ENCODE results near the gene PKP3.

Gene PKP3

DNA sequence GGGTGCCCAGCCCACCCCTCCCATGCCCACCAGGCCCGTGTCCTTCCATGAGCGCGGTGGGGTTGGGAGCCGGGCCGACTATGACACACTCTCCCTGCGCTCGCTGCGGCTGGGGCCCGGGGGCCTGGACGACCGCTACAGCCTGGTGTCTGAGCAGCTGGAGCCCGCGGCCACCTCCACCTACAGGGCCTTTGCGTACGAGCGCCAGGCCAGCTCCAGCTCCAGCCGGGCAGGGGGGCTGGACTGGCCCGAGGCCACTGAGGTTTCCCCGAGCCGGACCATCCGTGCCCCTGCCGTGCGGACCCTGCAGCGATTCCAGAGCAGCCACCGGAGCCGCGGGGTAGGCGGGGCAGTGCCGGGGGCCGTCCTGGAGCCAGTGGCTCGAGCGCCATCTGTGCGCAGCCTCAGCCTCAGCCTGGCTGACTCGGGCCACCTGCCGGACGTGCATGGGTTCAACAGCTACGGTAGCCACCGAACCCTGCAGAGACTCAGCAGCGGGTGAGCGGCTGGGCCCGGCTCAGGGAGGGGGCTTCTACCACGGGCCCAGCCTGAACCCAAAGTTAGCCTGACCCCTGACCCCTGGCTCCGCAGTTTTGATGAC, 3.0 kb downstream of the PKP3 start:
- no peaks in the 10 kb centered on the region for H4K20me1 ChIP-seq (ENCODE audit: insufficient read depth, low read length)
- no peak overlapping the region for H3K9ac ChIP-seq (ENCODE audit: low read length)
- H3K4me2 ChIP-seq (ENCODE audit: low read depth, low read length), result peak overlapping the region; percentile 41; the same call in 1 of the 2 replicates
- H3K27me3 ChIP-seq (replicated peaks; ENCODE audit: insufficient read depth, low read length), result peaks cover 38% of the 10 kb centered on the region
- no peaks in the 10 kb centered on the region for H3F3A ChIP-seq (ENCODE audit: insufficient read depth, low read length)
- H3K4me1 ChIP-seq (ENCODE audit: low read length), result no peaks in the 10 kb centered on the region
- DNase-seq, result peak; percentile 55
- no peaks in the 10 kb centered on the region for H3K9me2 ChIP-seq (replicated peaks; ENCODE audit: insufficient read depth, low read length)
- no peaks in the 10 kb centered on the region for H3K36me3 ChIP-seq (replicated peaks; ENCODE audit: insufficient read depth, low read length)
- no peaks in the 10 kb centered on the region for H3K9me3 ChIP-seq (replicated peaks; ENCODE audit: insufficient read depth, low read length)
- peak overlapping the region; percentile 22; the same call in 1 of the 2 replicates for H3K4me3 ChIP-seq (ENCODE audit: low read length)
- TF ChIP-seq EZH2 (optimal IDR thresholded peaks at IDR 0.05; ENCODE audit: low read depth, low read length) (no peak), CTCF (IDR thresholded peaks at IDR 0.05; ENCODE audit: low read length) (peak; percentile 45), EZH2phosphoT487 (IDR thresholded peaks at IDR 0.05; ENCODE audit: low read length) (no peak)
- no peak overlapping the region for H3K27ac ChIP-seq (ENCODE audit: low read length)
- no peak overlapping the region for H2AFZ ChIP-seq (ENCODE audit: low read length)
- no peaks in the 10 kb centered on the region for H3K79me2 ChIP-seq (ENCODE audit: low read length)

GRCh38 chr11:398826-399225, 4.8 kb downstream of the PKP3 start:
- no peak overlapping the region for H3K4me3 ChIP-seq (ENCODE audit: low read length)
- no peak overlapping the region for H3K9ac ChIP-seq (ENCODE audit: low read length)
- H3F3A ChIP-seq (ENCODE audit: insufficient read depth, low read length), result no peaks in the 10 kb centered on the region
- no peak overlapping the region for H3K27ac ChIP-seq (ENCODE audit: low read length)
- H3K79me2 ChIP-seq (ENCODE audit: low read length), result no peaks in the 10 kb centered on the region
- no peaks in the 10 kb centered on the region for H4K20me1 ChIP-seq (ENCODE audit: insufficient read depth, low read length)
- H3K27me3 ChIP-seq (replicated peaks; ENCODE audit: insufficient read depth, low read length), result peaks cover 36% of the 10 kb centered on the region
- H3K36me3 ChIP-seq (replicated peaks; ENCODE audit: insufficient read depth, low read length), result no peaks in the 10 kb centered on the region
- H3K9me3 ChIP-seq (replicated peaks; ENCODE audit: insufficient read depth, low read length), result no peaks in the 10 kb centered on the region
- H3K9me2 ChIP-seq (replicated peaks; ENCODE audit: insufficient read depth, low read length), result no peaks in the 10 kb centered on the region
- no peak overlapping the region for H3K4me2 ChIP-seq (ENCODE audit: low read depth, low read length)
- H3K4me1 ChIP-seq (ENCODE audit: low read length), result no peaks in the 10 kb centered on the region
- H2AFZ ChIP-seq (ENCODE audit: low read length), result no peak overlapping the region
- no peak for DNase-seq
- TF ChIP-seq EZH2phosphoT487 (IDR thresholded peaks at IDR 0.05; ENCODE audit: low read length) (no peak), EZH2 (optimal IDR thresholded peaks at IDR 0.05; ENCODE audit: low read depth, low read length) (no peak), CTCF (IDR thresholded peaks at IDR 0.05; ENCODE audit: low read length) (no peak)

DNA sequence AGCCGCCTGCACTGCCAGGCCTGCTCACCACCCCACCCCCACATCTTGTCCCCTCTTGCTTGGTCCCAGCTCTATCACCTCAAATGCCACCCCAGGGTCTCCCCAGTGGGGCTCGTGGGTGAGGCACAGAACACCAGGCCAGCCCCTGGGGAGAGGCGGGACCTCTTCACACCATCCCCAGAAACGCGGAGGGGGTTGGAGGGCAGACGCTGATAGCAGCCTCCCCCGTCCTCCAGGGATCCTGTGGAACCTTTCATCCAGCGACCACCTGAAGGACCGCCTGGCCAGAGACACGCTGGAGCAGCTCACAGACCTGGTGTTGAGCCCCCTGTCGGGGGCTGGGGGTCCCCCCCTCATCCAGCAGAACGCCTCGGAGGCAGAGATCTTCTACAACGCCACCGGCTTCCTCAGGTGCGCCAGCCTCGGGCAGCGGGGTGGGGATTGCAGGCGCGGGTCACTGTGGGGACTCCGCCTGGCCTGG, 5.8 kb downstream of the PKP3 start:
- H3K4me3 ChIP-seq (ENCODE audit: low read length), result no peak overlapping the region
- peaks cover 36% of the 10 kb centered on the region for H3K27me3 ChIP-seq (replicated peaks; ENCODE audit: insufficient read depth, low read length)
- H3K9ac ChIP-seq (ENCODE audit: low read length), result no peak overlapping the region
- no peak overlapping the region for H2AFZ ChIP-seq (ENCODE audit: low read length)
- DNase-seq, result no peak
- H4K20me1 ChIP-seq (ENCODE audit: insufficient read depth, low read length), result no peaks in the 10 kb centered on the region
- H3F3A ChIP-seq (ENCODE audit: insufficient read depth, low read length), result no peaks in the 10 kb centered on the region
- H3K4me2 ChIP-seq (ENCODE audit: low read depth, low read length), result no peak overlapping the region
- H3K27ac ChIP-seq (ENCODE audit: low read length), result no peak overlapping the region
- no peaks in the 10 kb centered on the region for H3K79me2 ChIP-seq (ENCODE audit: low read length)
- H3K36me3 ChIP-seq (replicated peaks; ENCODE audit: insufficient read depth, low read length), result no peaks in the 10 kb centered on the region
- H3K4me1 ChIP-seq (ENCODE audit: low read length), result no peaks in the 10 kb centered on the region
- no peaks in the 10 kb centered on the region for H3K9me2 ChIP-seq (replicated peaks; ENCODE audit: insufficient read depth, low read length)
- no peaks in the 10 kb centered on the region for H3K9me3 ChIP-seq (replicated peaks; ENCODE audit: insufficient read depth, low read length)
- no peak for TF ChIP-seq EZH2phosphoT487 (IDR thresholded peaks at IDR 0.05; ENCODE audit: low read length)
- no peak for TF ChIP-seq EZH2 (optimal IDR thresholded peaks at IDR 0.05; ENCODE audit: low read depth, low read length)
- no peak for TF ChIP-seq CTCF (IDR thresholded peaks at IDR 0.05; ENCODE audit: low read length)
